Activated gamma-delta T cell treated with anti-CD3 and anti-CD28 coated beads, Interleukin-2, amount 50 U/mL, for 16 hours (primary cell): Measurements from ENCODE around the gene CLEC12A.

Experiments used
- DNase-seq: peaks from one replicate; pipeline ENCODE4 v3.0.0-alpha.2; 2020; ENCODE audit warnings: low read depth

Gene CLEC12A

GRCh38 chr12:10033783-10034545 lies 62.8 kb downstream of the CLEC12A start:
- DNase-seq: no peak
